CD4-positive, alpha-beta T cell treated with Interleukin-6 at 100 ng/mL for 8 hours (primary cell): ENCODE data around the gene PFKFB3.
"Not testable (repeated sequence)": the region's sequence is repeated elsewhere in the genome, so short reads cannot be mapped to it uniquely, and the experiment has no call there.

ENCODE experiments used
- DNase-seq: peaks from one replicate; pipeline ENCODE4 v3.0.0-alpha.2; 2020; ENCODE audit warnings: mixed read lengths, low spot score

Gene PFKFB3

DNA sequence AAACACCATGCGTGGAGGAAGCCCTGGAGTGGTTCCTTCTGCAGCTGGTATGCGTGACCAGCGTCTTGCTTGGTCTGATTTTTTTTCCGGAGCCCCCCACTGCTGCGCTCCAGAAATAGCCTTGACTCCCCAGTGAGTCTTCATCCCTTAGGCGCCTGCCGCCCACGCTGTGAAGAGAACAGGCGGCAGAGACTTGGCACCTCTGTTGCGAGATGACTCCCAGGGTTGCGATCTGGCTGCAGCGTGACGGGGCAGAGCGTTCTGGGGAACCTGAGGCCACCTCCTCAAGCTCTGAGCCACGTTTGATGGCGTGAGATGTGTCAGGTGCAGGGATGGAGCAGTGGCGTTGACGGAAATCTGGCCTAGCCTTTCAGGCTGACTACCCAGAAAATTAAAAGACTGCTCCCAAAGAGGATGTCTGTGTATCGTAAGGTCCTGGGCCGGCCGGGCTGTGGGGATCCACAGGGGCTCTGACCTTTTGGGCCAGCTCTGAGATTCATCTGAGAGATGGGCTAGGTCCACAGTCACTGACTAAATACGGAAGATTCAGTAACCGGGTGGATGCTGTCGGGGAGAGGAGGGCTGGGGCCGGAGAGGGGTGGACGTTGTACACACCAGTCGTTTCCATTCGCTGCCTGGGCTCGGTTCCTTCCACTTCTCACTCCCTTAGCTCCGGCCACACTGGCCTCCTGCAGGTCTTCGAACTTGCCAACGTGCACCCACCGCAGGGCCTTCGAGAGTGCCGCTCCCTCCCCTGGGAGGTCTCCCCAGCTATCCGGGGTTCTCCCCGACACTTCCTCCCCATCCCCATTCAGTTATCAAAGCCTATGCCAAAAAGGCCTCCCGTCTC is 33.8 kb downstream of the PFKFB3 start:
- DNase-seq: no peak

DNA sequence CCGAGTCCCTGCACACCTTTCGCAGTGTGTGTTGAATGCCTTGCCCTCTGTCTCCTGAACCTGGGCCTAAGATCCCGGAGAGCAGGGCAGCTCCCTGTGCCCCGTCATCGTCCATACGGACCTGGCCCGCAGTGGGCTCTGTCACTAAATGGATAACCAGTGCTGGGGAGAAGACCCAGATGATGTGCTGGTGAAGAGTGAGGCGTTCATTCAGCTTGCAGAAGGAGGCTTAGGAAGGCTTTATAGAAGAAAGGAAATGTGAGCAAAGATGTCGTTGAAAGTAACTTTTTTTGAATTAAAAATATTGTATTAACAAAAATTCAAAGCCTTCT is 34.4 kb downstream of the PFKFB3 start:
- no peak for DNase-seq

DNA sequence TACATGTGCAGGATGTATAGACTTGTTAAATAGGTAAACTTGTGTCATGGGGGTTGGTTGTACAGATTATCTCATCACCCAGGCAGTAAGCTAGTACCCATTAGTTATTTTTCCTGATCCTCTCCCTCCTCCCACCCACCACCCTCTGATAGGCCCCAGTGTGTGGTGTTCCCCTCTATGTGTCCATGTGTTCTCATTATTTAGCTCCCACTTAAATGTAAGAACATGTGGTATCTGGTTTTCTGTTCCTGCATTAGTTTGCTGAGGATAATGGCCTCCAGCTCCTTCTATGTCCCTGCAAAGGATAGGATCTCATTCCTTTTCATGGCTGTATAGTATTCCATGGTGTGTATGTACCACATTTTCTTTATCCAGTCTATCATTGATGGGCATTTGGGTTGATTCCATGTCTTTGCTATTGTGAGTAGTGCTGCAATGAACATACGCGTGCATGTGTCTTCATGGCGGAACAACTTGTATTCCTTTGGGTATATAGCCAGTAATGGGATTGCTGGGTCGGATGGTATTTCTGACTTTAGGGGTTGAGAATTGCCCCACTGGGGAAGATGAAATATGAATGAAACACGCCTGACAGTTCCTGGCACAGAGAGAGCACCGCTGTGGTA is 36.0 kb downstream of the PFKFB3 start:
- not testable (repeated sequence) for DNase-seq

DNA sequence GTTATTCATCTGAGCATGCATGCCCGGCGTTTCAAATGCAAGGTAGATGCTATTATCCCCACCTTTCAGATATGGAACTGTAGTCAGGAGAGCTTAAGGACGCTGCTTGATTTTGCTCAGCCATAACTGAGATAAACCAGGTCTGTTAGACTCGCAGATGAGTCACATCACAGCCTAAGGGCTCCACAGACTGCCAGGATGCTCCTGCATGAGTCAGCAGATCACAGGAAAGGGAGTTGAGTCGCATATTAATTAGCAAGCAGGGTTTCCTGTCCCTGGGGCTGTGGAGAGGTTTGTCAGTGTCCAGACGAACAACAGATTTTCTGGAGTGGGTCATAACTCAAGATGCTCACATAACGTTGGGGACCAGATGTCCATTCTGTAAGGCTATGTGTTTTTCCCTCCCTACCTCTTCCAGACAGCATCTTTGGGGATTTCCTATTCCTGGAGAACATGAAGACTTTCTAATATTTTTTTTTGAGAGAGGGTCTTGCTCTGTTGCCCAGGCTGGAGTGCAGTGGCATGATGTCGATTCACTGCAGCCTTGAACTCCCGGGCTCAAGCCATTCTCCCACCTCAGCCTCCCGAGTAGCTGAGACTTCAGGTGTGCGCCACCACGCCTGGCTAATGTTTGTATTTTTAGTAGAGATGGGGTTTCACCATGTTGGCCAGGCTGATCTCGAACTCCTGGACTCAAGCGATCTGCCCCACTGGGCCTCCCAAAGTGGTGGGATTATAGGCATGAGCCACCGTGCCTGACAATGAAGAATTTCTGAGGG is 36.7 kb downstream of the PFKFB3 start:
- DNase-seq: peak; percentile 76

DNA sequence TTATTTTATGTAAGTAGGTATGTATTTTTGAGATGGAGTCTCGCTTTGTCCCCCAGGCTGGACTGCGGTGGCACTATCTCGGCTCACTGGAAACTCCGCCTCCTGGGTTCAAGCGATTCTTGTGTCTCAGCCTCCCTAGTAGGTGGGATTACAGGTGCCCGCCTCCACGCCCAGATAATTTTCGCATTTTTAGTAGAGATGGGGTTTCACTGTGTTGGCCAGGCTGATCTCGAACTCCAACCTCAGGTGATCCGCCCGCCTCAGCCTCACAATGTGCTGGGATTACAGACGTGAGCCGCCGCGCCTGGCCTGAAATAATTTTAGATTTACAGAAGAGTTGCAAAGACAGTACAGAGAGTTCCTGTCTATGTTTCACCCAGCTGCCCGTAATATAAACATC is 37.5 kb downstream of the PFKFB3 start:
- DNase-seq: no peak

DNA sequence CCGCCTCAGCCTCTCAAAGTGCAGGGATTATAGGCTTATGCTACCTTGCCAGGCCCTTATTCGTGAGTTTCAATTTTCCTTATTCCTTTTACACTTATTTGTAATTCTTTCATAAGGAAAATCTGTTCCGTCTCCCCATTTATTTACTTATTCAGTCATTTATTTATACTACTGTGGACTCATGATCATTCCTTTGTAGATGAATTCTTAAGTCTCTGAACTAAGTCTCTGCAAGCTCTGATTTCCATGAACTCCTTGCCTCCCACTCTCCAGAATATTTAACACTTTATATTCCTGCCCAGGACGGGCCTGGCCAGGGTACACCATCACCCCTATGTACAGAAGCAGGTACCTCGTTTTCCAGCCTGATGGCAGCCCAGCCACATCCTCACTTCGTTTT is 39.4 kb downstream of the PFKFB3 start:
- DNase-seq: no peak

DNA sequence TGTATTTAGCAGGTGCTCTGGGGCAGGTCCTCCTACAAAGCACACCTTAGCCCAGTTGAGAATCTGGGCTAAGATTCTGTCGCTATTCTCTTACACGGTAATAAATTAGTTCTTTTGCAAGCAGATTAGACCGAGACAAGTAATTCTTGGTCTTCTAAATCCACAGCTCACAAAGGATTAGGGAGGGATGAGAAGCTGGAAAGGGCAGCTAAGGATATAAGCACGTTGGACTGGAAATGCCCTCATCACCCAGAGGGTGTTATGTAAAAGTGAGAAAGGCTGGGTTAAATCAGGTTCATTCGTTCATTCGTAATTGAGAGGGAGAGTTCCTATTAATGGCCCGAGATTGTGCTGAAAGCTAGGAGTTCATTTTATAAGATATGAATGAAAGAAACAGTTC is 41.8 kb downstream of the PFKFB3 start:
- no peak for DNase-seq

DNA sequence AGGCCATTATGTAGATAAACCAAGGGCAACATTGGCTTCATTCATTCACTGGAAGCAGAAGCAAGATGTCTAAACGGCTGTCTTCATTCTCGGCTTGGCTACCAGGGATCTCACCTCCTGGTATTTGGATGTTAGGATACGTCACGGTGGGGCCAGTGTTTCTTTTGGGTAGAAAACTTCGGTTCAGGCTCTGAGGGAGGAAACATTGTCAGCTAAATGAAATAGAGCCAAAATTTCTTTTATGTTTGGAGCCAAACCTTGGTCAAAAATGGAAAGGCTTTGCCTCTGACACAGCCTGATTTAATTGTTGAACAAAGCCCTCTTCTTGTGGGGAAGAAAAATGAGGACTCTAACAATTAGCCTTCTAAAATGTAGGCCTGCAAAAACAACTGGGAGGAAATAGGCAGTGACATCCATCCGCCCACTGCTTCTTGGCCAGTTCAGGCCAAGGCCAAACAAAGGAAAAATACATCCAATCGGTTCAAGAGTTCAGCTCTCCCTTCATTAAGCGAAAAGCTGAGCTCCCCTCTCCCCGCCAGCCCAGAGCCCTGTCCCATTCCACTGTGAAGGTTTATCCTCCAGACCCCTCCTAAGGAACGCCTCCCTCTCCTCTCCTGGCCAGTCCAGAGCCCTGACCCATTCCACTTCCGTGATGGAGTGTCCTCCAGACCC is 44.4 kb downstream of the PFKFB3 start:
- DNase-seq: no peak

DNA sequence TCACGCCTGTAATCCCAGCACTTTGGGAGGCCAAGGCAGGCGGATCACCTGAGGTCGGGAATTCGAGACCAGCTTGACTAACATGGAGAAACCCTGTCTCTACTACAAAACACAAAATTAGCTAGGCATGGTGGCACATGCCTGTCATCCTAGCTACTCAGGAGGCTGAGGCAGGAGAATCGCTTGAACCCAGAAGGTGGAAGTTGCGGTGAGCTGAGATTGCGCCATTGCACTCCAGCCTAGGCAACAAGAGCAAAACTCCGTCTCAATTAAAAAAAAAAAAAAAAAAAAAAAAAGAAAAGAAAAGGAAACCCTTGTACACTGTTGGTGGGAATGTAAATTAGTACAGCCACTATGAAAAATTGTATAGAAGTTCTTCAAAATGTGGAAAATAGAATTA is 46.2 kb downstream of the PFKFB3 start:
- not testable (repeated sequence) for DNase-seq

DNA sequence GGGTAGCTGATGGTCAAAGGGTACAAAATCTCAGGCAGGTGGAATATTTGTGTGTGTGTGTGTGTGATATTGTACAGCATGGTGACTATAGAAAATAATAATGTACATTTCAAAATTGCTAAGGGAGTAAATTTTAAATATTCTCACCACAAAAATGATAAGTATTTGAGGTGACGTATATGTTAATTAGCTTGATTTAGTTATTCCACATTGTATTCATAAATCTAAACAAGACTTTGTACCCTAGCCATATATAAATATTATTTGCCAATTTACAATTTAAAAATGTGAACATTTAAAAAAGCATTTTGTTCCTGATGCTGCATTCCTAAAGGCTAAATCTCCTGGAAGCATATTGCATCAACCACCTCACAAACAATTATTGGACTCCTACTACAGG is 47.0 kb downstream of the PFKFB3 start:
- DNase-seq: no peak

DNA sequence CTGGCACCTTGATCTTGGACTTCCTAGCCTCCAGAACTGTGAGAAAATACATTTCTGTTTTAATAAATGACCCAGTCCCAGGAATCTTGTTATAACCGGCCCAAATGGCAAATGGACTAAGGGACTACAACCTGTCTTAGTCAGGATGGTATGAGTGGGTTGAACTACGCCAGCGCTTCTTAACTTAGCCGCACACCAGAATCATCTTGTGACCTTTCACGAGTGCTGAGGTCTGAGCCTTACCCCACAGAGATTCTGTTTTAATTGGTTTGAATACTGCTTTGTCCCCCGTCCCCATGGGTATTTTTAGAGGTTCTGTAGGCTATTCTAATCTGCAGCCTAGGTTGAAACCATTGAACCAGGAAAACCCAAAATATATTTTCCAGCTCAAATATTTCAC is 48.0 kb downstream of the PFKFB3 start:
- DNase-seq: no peak

DNA sequence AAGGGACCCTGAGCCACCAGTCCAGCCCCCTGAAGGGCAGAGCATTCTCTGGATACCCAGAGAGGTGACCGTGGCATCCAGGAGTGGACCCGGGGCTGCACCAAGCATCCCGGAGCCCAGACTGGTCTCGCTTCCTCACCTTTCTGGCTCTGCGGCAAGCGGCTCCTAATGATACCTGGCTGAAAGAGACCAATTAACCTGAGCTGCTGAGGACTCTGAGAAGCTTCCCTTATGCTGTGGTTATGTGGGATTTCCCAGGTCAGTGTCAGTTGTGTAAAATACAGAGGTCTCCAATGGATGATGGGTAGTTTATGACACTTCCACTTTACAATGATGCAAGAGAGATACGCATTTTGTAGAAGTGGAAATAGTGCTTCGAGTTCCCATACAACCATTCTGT is 51.5 kb downstream of the PFKFB3 start:
- no peak for DNase-seq

DNA sequence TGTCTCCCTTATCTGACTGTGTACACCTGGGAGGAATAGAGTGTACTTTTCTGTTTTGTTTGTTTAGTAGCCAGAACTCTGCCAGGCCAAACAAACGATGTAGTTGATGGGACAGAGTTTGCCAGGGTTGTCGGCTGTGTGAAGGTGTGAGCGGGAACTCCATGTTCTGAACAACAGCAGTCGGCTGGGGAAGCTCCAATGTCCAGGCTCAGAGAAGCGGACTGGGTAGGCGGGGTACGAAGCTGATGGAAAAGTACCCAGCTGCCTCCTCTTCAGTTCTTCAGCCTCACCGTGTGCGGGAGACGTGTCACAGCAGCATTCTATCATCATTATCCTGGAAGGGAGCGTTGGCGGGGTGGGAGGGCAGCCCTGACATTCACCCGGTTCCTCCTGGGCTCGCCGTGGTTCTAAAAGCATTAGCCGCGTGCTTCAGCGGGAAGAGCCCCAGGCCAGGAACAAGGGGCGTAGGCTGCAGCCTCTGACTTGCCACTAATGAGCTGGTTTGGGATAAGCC is 52.9 kb downstream of the PFKFB3 start:
- DNase-seq: no peak

DNA sequence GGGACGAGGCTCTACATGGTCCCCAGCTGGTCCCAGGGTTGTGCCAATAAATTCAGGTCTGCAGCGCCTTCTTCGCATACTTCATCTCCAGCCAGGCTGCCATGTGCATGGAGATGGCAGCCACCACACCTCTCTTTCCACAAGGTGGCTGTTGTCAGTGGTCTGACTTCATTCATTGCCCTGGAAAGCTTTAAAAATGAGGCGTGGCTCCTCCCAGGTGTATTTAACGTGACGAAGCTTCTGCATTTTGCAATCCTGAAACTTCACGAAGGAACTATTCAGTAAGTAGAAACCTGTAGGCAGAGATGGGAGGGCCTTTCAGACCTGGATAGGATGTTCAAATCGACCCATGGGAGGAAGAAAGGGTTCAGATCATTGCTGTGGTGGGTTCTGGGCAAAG is 53.7 kb downstream of the PFKFB3 start:
- no peak for DNase-seq

DNA sequence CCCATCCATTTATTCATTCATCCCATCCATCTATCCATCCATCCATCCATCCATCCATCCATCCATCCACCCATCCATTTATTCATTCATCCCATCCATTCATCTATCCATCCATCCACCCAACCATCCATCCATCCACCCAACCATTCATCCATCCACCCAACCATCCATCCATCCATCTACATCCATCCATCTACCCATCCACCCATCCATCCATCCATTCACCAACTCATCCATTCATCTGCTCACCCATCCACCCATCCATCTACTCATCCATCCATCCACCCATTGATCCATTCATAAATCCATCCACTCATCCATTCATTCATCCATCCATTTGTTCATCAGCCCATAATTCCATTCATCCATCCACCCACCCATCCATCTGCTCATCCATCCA is 56.4 kb downstream of the PFKFB3 start:
- no peak for DNase-seq

DNA sequence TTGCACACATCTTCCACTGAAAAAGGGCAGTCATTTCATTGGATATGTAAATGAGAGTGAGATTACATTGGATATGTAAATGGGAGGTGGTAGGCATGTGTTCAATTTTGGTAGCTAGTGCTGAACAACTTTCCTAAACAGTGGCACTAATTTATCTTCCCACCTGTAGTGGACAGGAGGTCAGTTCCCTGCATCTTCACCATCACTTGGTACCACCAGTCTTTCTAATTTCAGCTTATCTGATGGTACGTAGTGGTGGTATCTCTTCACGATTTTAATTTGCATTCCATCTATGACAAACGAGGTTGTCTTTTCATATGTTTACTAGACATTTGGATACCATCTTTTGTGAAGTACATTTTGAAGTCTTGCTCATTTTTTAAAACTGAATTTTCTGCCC is 58.1 kb downstream of the PFKFB3 start:
- DNase-seq: no peak

DNA sequence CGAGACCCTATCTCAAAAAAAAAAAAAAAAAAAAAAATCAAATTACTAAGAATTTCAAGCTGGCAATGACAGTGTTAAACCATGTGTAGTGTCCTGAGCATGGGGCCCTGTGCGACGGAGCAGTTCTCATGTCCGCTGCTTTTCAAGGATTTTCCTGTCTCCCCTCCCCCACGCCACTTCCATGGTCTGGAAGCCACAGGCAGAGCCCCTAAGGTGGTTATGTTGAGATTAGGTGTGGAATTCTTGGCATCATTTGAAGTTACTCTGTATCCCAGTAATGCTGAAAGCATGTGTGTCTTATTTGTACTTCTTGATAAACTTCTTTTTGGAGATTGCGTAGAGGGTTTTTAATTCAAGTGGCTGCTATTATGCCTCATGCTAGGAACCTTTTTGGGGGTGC is 65.2 kb downstream of the PFKFB3 start:
- no peak for DNase-seq

DNA sequence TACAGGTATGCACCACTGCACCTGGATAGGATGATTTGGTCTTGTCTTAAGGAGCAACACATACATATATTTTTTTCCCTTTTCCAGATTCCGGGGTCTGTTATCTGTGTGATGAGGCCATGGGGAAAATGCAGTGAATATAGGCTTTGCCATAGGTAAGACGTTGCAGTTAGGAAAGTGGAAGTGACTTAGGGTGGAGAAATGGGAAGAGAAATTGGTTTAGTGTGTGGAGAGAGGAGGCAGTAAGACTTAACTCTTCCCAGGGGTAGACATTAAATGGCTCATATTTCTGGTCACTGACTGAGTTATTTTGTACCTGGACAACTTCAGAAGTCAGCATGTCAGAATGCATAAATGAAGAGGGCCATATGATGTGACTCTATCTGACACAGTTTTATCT is 66.7 kb downstream of the PFKFB3 start:
- no peak for DNase-seq

DNA sequence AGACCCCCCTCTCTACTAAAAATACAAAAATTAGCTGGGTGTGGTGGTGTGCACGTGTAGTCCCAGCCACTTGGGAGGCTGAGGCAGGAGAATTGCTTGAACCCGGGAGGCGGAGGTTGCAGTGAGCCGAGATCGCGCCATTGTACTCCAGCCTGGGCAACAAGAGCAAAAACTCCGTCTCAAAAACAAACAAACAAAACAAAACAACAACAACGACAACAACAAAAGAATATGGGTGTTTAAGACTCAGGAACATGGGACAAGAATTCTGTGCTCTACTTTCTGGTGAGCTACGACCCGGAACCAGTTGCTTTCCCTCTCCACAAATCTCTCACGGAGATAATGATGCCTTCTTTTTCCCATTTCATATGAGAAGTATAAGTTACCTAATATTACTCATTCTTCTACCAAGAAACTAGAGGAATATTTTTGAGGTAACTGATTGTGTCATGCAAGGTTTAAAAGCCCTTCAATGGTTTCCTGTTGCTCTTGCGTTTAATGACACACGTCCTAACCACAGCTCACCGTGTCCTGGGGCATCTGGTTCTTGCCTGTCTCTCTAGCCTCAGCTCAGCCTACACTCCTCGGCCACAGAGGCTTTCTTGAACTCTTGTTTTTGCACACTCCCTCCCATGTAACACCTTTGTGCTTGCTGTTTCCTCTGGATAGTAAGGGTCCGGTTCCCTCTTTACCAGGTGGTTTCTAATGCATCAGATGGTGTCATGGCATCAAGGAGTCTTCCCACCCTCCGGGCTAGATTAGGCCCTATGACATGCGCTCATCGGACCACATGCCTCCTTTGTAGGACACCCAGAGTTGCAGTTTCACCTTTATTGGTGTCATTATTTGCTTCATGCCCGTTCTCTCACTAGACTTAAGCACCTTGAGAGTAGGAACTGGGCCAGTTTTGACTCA is 67.5 kb downstream of the PFKFB3 start:
- DNase-seq: peak; percentile 73

DNA sequence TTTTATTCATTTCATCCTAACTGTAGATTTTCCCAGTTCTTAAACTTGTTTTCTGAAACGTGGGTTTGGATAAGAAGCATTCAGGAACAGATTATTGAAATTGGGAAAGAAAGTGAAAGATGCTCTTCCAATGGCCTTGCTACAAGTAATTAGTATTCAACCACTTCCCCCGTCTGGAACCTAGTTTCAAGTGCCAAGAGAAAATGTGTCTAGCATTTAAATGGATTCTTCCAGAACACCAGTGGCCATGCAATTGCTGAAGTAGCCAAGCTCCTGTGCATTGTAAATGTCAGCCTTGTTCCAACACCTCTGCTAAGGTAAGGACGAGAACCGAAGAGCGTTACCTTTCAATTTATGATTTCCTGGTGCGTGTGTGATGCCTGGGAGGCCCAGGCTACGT is 68.2 kb downstream of the PFKFB3 start:
- no peak for DNase-seq

DNA sequence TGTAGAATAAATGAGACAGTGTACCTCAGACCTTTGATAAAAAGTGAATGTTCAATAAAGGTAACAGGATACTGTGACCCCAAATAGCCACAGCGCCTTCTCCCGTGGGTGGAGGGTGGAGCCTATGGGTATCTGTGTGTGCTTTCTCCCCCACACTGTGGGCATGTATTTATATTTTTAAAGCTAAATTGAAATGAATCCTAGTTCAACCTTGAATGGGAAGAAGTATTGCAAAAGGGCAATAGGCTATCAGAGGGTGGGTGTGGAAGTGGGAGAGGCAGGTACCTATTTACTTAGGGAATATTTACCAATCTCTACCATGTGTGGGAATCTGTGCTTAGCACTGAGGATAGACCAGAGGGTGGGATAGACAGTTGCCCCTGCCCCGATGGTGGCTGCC is 68.9 kb downstream of the PFKFB3 start:
- no peak for DNase-seq
